Stomach (tissue), 19 donors: ENCODE results near the gene NCAM1. TPM values are rescaled to one million over a fixed set of nuclear protein-coding genes. Genes with fewer than 3 reads are reported as not detected.
"Not testable (repeated sequence)": the region's sequence is repeated elsewhere in the genome, so short reads cannot be mapped to it uniquely, and the experiment has no call there.

Source experiments
- DNase-seq, 2 donors: peaks; one replicate each; pipeline versions ENCODE4 v3.0.0 to v3.0.0-alpha.2; 2013 to 2019
- H3K27ac ChIP-seq, 5 donors: fragments of 200-600 bp in 4 of 5; sonication (generic) in 4 of 5; one replicate each; pipeline ENCODE4 v1.5.1; 2013 to 2019; ENCODE audit warnings: mild to moderate bottlenecking in 1 of 5, moderate library complexity in 1 of 5
- H3K27me3 ChIP-seq, 3 donors: fragments of 200-600 bp; sonication (generic); one replicate each; pipeline ENCODE4 v1.5.1; 2017 to 2019; ENCODE audit warnings: mixed run types in 1 of 3
- H3K36me3 ChIP-seq, 4 donors: fragments of 200-600 bp; sonication (generic); 1 replicate in 3 of 4; 2 replicates in 1 of 4; pipeline ENCODE4 v1.5.1; 2016 to 2019
- H3K4me1 ChIP-seq, 4 donors: fragments of 200-600 bp; sonication (generic); one replicate each; pipeline ENCODE4 v1.5.1; 2016 to 2019
- H3K4me3 ChIP-seq, 4 donors: fragments of 200-600 bp; sonication (generic) in 3 of 4; one replicate each; pipeline ENCODE4 v1.5.1; 2016 to 2019; ENCODE audit warnings: mild to moderate bottlenecking in 1 of 4
- H3K9me3 ChIP-seq, 4 donors: fragments of 200-600 bp; sonication (generic); one replicate each; pipeline ENCODE4 v1.5.1; 2016 to 2019
- CTCF ChIP-seq, 7 experiments: fragments of 450-650 bp in 4 of 7; fragments of 200-600 bp in 3 of 7; sonication (generic) in 3 of 7; IDR thresholded peaks; one replicate each; pipeline ENCODE4 v1.5.1; 2016 to 2019; ENCODE audit warnings: antibody characterized with exemption in 7 of 7, control low read depth in 2 of 7, mild to moderate bottlenecking in 1 of 7
- EP300 ChIP-seq: sonication (generic); formaldehyde crosslinking; IDR thresholded peaks from one replicate; pipeline ENCODE4 v1.6.1; 2017; ENCODE audit warnings: antibody characterized with exemption
- POLR2A ChIP-seq, 4 donors: fragments of 450-650 bp; IDR thresholded peaks; one replicate each; pipeline ENCODE4 v1.6.1; 2016; ENCODE audit warnings: antibody characterized with exemption in 4 of 4, control low read depth in 2 of 4, mild to moderate bottlenecking in 1 of 4, moderate library complexity in 1 of 4
- POLR2AphosphoS5 ChIP-seq, 3 donors: sonication (generic); formaldehyde crosslinking; IDR thresholded peaks; one replicate each; pipeline ENCODE4 v1.6.1; 2016; ENCODE audit warnings: antibody characterized with exemption in 3 of 3
- WGBS, 5 donors: extraction: QIAGEN DNeasy Blood & Tissue Kit in 3 of 5; methylation state at CpG; one replicate each; pipeline versions ENCODE4 v1.1.5 to v1.1.7; 2013 to 2018; 5-methylcytosine and 5-hydroxymethylcytosine counted together
- intact Hi-C: fragments of 100-400 bp; cut with DNase I; formaldehyde crosslinking; loops from one replicate; pipeline ENCODE4 v1.15.1; 2023; ENCODE audit warnings: low total_unique reads
- long read RNA-seq, 10 donors: transcript quantifications; one replicate each; lab custom pipeline, GENCODE V29; 2026
- polyA plus RNA-seq, 3 donors: library from polyadenylated mRNA; stranded (reverse); fragments of 200-250 nt; gene quantifications; one replicate each; pipeline ENCODE4 v1.2.3, GENCODE V29; 2013
- total RNA-seq, 5 donors: library from RNA; depleted of rRNA; stranded (reverse); fragments of >200 nt; gene quantifications; one replicate each; pipeline versions ENCODE4 v1.1.0 to v1.2.3, GENCODE V29; 2014 to 2016
- donor health status: healthy with polysubstance abuse.
- donor health status: Bipolar disorder and iron deficiency.
- donor health status: healthy.

NCAM1 gene
- 10 to 100 TPM; 25.9 to 84.8 (median 41.3) TPM for total RNA-seq
- polyA plus RNA-seq, result 1 to 10 TPM; 5.7 to 7.9 (median 6.4) TPM
- long read RNA-seq, donor 1, partial matches to known transcripts, result 0 of 3 reads
- long read RNA-seq, donor 1, other reads (novel, unspliced or antisense), result 0 of 3 reads
- long read RNA-seq, donor 2, partial matches to known transcripts, result 0 of 3 reads
- long read RNA-seq, donor 2, other reads (novel, unspliced or antisense), result 0 of 3 reads
- long read RNA-seq, donor 3, partial matches to known transcripts, result 0 of 4 reads
- long read RNA-seq, donor 3, other reads (novel, unspliced or antisense), result 0 of 4 reads
- long read RNA-seq, donor 4, result 0 reads
- long read RNA-seq, donor 5, transcript NCAM1-216 (3 exons, 560 nt), result major isoform, 13 of 76 reads
- long read RNA-seq, donor 5, partial matches to known transcripts, result 62 of 76 reads
- long read RNA-seq, donor 5, other reads (novel, unspliced or antisense), result 0 of 76 reads
- long read RNA-seq, donor 6, transcript NCAM1-216 (3 exons, 560 nt), result major isoform, 8 of 21 reads
- long read RNA-seq, donor 6, partial matches to known transcripts, result 12 of 21 reads
- long read RNA-seq, donor 6, other reads (novel, unspliced or antisense), result 0 of 21 reads
- long read RNA-seq, donor 7, transcript NCAM1-216 (3 exons, 560 nt), result major isoform, 10 of 10 reads
- long read RNA-seq, donor 7, partial matches to known transcripts, result 0 of 10 reads
- long read RNA-seq, donor 7, other reads (novel, unspliced or antisense), result 0 of 10 reads
- long read RNA-seq, donor 8, transcript NCAM1-216 (3 exons, 560 nt), result major isoform, 8 of 13 reads
- long read RNA-seq, donor 8, partial matches to known transcripts, result 5 of 13 reads
- long read RNA-seq, donor 8, other reads (novel, unspliced or antisense), result 0 of 13 reads
- long read RNA-seq, donor 9, transcript NCAM1-216 (3 exons, 560 nt), result major isoform, 16 of 34 reads
- long read RNA-seq, donor 9, partial matches to known transcripts, result 18 of 34 reads
- long read RNA-seq, donor 9, other reads (novel, unspliced or antisense), result 0 of 34 reads
- long read RNA-seq, donor 10, partial matches to known transcripts, result 0 of 1 reads
- long read RNA-seq, donor 10, other reads (novel, unspliced or antisense), result 0 of 1 reads

- Histone ChIP-seq H3K9me3 (no peaks in the 10 kb centered on the region), H3K27ac (peak within 1 kb of the TSS; percentile 9 to 79 (median 66)), H3K27me3 (peaks cover 0 to 55% (median 29%) of the 10 kb centered on the region in 3 donors), H3K36me3 (no peaks in the 10 kb centered on the region), H3K4me1 (peaks cover 30 to 44% (median 39%) of the 10 kb centered on the region in 4 donors), H3K4me3 (peak within 1 kb of the TSS; percentile 67 to 82 (median 76))
- intact Hi-C loops, result no loop called here
- 0 to 2% (median 1%) methylated on average over 27 to 28 of the region's 28 CpGs for WGBS, 5 donors
- peak; percentile 67 to 95 for DNase-seq
- TF ChIP-seq CTCF (IDR thresholded peaks at IDR 0.05) (no peak), EP300 (no peak), POLR2AphosphoS5 (IDR thresholded peaks at IDR 0.05) (peak; percentile 22 to 41 (median 22)), POLR2A (IDR thresholded peaks at IDR 0.05) (no peak)
Measured at GRCh38 chr11:112961146-112961668, at the start of gene NCAM1. NCAM1 (plus strand) TSS chr11:112961420.

- intact Hi-C loops, result no loop called here
- WGBS, 5 donors, result 56 to 82% (median 62%) methylated on average over 2 of the region's 2 CpGs
- no peak for TF ChIP-seq CTCF (IDR thresholded peaks at IDR 0.05)
- TF ChIP-seq POLR2A (IDR thresholded peaks at IDR 0.05), result no peak
- no peak for TF ChIP-seq POLR2AphosphoS5 (IDR thresholded peaks at IDR 0.05)
- no peak for TF ChIP-seq EP300
Measured at GRCh38 chr11:112922606-112923005, 38.6 kb upstream of the NCAM1 start.

DNA sequence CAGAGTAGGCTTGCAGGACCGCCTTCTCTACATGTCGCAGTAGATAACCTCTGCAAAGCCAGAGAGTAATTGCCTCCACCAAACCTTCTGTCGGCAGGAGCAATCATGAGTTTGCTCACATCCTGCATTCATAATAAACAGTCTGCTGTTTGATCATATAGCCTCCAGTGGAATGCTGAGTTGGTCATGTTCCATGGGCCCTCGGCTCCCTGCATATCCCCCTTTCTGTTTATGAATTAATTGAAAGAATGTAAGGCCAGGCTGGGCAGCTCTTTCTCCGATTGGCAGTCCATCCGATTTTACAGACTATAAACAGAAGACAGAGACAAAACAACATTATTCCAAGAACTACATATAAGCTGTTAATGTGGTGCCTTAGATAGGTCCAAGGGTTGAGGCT lies 36.4 kb upstream of the NCAM1 start:
- DNase-seq, H3K4me3 ChIP-seq, H3K27me3 ChIP-seq, H3K27ac ChIP-seq, intact Hi-C loops, H3K36me3 ChIP-seq, H3K9me3 ChIP-seq, H3K4me1 ChIP-seq: not testable (repeated sequence)
- WGBS, 5 donors, result 68 to 75% (median 72%) methylated on average over 6 of the region's 6 CpGs

More at GRCh38 chr11:112922606-112923005, 38.6 kb upstream of the NCAM1 start:
- H3K27me3 ChIP-seq, result peaks cover 0 to 6% (median 0%) of the 10 kb centered on the region in 3 donors
- no peaks in the 10 kb centered on the region for H3K9me3 ChIP-seq
- H3K36me3 ChIP-seq, result no peaks in the 10 kb centered on the region
- no peak for DNase-seq
- no peaks in the 10 kb centered on the region for H3K4me1 ChIP-seq
- H3K27ac ChIP-seq, result no peak overlapping the region
- no peak overlapping the region for H3K4me3 ChIP-seq

DNA sequence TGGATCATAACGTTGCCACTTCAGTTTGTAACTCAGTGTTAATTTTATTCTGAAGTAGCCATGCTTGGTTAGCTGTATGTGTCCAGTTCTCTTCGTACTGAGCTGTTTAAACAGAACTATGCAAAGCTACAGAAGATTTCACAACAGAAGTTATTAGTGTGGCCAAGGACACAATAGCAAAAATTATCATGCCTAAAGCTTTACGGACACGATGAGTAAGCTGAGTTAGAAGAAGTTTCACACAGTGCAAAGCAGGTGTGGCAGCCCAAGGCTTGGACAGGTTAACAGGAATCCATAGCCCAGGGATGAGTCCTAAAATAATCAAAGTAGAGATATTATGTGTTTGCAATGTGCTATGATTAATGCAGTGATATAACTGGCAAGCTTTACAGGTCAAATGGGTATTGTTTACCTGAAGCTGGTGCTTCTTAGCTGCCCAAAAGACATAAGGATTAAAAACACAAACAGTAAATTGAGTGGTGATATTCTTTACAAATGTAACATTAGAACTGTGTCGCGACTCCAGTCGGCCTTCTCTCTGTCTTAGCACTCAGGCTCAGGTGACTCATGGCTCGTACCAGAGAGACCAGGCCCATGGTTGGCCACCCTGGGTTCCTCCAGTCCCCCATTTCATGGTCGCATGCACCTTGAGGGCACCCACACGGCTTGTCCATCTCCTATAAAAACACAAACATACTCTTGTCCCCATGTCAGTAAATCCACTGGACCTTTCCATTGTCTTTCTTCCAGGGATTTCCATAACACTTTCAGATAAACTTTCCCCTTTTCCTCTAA lies 35.5 kb upstream of the NCAM1 start:
- 63 to 77% (median 71%) methylated on average over 10 of the region's 10 CpGs for WGBS, 5 donors
- Histone ChIP-seq H3K4me3 (no peak overlapping the region), H3K9me3 (no peaks in the 10 kb centered on the region), H3K4me1 (no peaks in the 10 kb centered on the region), H3K36me3 (no peaks in the 10 kb centered on the region), H3K27me3 (peaks cover 0 to 6% (median 0%) of the 10 kb centered on the region in 3 donors), H3K27ac (no peak overlapping the region)
- TF ChIP-seq POLR2AphosphoS5 (IDR thresholded peaks at IDR 0.05), result no peak
- no peak for TF ChIP-seq EP300
- TF ChIP-seq CTCF (IDR thresholded peaks at IDR 0.05), result no peak
- TF ChIP-seq POLR2A (IDR thresholded peaks at IDR 0.05), result no peak
- intact Hi-C loops, result no loop called here
- no peak for DNase-seq
